Measurements from ENCODE around the gene SPDYE17. TPM values are rescaled to one million over a fixed set of nuclear protein-coding genes. Genes with fewer than 3 reads are reported as not detected.
A peak's percentile ranks its signal among the peaks of the same experiment; 100 is the strongest.
"Not testable (repeated sequence)": the region's sequence is repeated elsewhere in the genome, so short reads cannot be mapped to it uniquely, and the experiment has no call there.

The SPDYE17 gene
- total and polyA plus RNA-seq, 7 experiments from 2014 or later, result not detected

DNA sequence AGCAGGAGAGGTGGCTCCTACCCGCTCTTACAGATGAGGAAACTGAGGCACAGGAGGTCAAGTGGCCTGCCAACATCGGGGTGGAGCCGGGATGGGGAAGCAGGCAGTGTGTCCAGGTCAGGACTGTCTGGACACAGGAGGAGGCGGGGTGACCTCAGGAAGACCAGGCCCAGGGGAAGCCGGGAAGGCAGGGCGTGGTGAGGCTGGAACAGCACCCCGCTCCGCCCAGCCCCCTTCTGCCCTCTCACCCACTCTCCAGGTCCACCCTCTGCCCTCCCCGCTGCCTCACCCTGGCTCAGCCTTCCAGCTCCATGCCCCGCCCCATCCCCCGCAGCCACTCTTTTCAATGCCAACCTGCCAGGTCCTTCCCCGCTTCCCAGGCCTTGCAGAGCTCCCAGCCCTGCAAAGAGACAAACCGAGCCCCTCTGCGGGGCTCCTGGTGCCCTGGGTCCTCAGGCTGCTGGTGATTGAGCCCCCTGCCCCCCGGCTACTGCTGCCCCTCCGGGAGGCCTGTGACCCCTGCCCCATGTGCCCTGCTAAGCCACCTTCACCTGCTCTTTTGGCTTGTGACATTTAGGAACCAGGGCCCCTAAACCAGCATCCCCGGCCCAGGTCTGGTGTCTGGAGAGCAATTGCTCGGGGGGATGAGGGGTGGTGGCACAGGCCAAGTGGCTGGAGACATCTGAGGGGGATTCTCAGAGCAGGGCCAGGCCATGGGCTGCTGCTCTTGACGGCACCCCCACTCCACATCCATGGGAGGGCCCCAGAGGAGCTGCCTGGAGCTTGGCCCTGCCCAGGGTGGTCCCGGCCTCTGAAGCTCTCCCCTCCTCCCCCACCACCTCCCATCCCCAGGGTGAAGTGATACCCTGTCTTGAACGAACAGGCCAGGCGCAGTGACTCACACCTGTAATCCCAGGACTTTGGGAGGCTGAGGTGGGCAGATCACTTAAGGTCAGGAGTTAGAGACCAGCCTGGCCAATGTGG lies 25.7 kb downstream of the SPDYE17 start:
- POLR2A ChIA-PET; H3K36me3 Mint-ChIP-seq; H3K9me3 Mint-ChIP-seq; H3K27me3 Mint-ChIP-seq; H3K27me3 ChIP-seq (ENCODE audit: control insufficient read depth in 2 of 2, insufficient read depth in 2 of 2, low read length in 2 of 2); H3K4me1 Mint-ChIP-seq; DNase-seq; H3K4me3 ChIP-seq (ENCODE audit: low read length); H3K27ac ChIP-seq (ENCODE audit: low read depth, low read length); H3K9me3 ChIP-seq (ENCODE audit: control insufficient read depth in 2 of 3, low read length in 3 of 3); H3K27ac Mint-ChIP-seq; H3K4me1 ChIP-seq (ENCODE audit: control insufficient read depth in 2 of 2, insufficient read depth in 2 of 2, low read length in 2 of 2); CTCF ChIA-PET; intact Hi-C loops (cut with micrococcal nuclease); H3K36me3 ChIP-seq (ENCODE audit: control insufficient read depth in 2 of 3, insufficient read depth in 3 of 3, low read length in 3 of 3); H3K4me3 Mint-ChIP-seq: not testable (repeated sequence)
- peak; percentile 24 for ATAC-seq

DNA sequence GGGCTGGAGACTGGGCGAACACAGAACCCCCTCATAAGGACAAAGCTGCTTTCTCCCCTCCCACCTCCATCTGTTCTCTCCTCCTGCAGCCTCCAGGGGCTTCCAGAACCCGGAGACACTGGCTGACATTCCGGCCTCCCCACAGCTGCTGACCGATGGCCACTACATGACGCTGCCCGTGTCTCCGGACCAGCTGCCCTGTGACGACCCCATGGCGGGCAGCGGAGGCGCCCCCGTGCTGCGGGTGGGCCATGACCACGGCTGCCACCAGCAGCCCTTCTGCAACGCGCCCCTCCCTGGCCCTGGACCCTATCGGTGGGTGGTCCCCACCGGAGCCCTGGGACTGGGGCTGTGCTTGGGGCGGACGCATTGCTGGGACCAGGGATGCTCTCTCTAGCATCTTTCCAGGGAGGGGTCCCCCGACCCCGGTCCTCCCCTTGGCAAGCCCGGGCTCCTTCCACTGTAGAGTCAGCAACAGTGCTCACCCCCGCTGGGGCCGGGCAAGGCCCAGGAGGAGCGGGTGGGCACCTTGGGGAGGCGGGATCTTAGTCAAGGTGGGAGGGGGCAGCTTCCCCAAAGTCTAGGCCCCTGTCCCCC lies 26.6 kb downstream of the SPDYE17 start:
- POLR2A ChIA-PET; H3K4me3 ChIP-seq (ENCODE audit: low read length); H3K9me3 Mint-ChIP-seq; DNase-seq; CTCF ChIA-PET; H3K4me1 Mint-ChIP-seq; H3K4me3 Mint-ChIP-seq; H3K27me3 ChIP-seq (ENCODE audit: control insufficient read depth in 2 of 2, insufficient read depth in 2 of 2, low read length in 2 of 2); H3K9me3 ChIP-seq (ENCODE audit: control insufficient read depth in 2 of 3, low read length in 3 of 3); H3K27me3 Mint-ChIP-seq; H3K36me3 Mint-ChIP-seq; H3K27ac Mint-ChIP-seq; H3K4me1 ChIP-seq (ENCODE audit: control insufficient read depth in 2 of 2, insufficient read depth in 2 of 2, low read length in 2 of 2); intact Hi-C loops (cut with micrococcal nuclease); H3K36me3 ChIP-seq (ENCODE audit: control insufficient read depth in 2 of 3, insufficient read depth in 3 of 3, low read length in 3 of 3); H3K27ac ChIP-seq (ENCODE audit: low read depth, low read length): not testable (repeated sequence)
- ATAC-seq, result peak; percentile 2

DNA sequence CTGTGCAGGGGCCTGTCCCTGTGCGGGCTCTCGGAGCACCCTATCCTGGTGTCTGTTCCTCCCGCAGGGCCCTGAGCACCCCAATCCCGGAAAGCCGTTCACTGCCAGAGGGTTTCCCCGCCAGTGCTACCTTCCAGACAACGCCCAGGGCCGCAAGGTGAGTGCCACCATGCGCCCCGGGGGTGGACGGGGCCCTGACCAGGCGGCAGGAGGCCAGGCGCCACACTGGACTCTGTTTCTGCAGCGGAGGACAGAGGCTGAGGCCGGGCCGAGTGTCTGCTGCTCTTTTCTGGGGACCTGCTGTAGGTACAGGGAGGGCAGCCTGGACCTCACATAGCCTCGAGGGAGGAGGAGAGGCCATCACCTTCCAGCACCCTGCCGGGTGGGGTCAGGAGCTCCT lies 28.0 kb downstream of the SPDYE17 start:
- ATAC-seq; H3K27ac ChIP-seq (ENCODE audit: low read depth, low read length); H3K9me3 ChIP-seq (ENCODE audit: control insufficient read depth in 2 of 3, low read length in 3 of 3); DNase-seq; H3K27me3 ChIP-seq (ENCODE audit: control insufficient read depth in 2 of 2, insufficient read depth in 2 of 2, low read length in 2 of 2); H3K27ac Mint-ChIP-seq; H3K27me3 Mint-ChIP-seq; H3K4me1 ChIP-seq (ENCODE audit: control insufficient read depth in 2 of 2, insufficient read depth in 2 of 2, low read length in 2 of 2); H3K4me3 ChIP-seq (ENCODE audit: low read length); CTCF ChIA-PET; H3K4me1 Mint-ChIP-seq; H3K36me3 Mint-ChIP-seq; H3K36me3 ChIP-seq (ENCODE audit: control insufficient read depth in 2 of 3, insufficient read depth in 3 of 3, low read length in 3 of 3); intact Hi-C loops (cut with micrococcal nuclease); H3K9me3 Mint-ChIP-seq; H3K4me3 Mint-ChIP-seq; POLR2A ChIA-PET: not testable (repeated sequence)

DNA sequence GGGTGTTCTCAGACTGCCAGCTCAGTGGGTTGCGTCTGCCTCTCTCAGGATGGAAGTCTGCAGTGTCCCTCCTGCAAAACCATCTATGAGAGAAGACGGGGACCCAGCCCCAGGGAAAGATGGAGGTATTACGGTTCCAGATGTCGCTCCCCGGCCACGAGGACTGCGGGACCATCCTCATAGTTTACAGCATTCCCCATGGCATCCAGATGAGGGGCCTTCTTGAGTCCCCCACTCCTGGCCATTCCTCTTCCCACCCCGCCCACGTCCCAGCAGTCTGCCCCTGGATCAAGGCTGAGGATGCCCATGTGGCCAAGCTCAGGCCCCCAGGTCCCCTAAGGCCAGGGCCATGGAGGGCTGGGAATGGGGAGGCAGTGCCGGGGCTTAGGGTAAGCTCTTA lies 28.9 kb downstream of the SPDYE17 start:
- POLR2A ChIA-PET, result not testable (repeated sequence)

DNA sequence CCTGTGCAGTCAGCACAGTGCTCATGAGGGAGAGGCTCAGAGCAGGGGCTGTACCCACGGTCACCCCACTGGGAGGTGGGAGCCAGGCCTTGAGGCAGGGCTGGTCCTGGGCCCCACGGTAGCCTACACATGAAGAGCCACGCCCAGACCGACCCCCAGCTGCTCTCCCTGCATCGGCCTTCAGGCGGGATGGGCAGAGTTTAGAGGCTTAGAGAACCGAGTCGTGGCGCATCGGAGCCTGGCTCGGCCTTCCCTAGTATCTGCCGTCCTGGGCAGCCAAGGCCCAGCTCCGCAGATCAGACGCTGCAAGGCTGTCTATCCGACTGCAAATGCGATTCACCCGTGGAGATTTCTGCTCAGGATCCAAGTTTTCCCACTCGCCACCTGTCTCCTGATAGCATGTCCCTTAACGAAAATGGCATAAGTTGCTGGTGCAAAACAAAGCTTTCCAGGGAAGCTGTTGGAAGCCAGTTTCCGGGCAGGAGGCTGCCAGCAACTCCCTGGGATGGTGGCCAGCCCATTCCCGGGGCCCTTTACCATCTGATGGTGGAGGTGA lies 29.4 kb downstream of the SPDYE17 start:
- H3K27me3 Mint-ChIP-seq; DNase-seq; POLR2A ChIA-PET; H3K9me3 ChIP-seq (ENCODE audit: control insufficient read depth in 2 of 3, low read length in 3 of 3); H3K36me3 ChIP-seq (ENCODE audit: control insufficient read depth in 2 of 3, insufficient read depth in 3 of 3, low read length in 3 of 3); ATAC-seq; CTCF ChIA-PET; H3K36me3 Mint-ChIP-seq; intact Hi-C loops (cut with micrococcal nuclease); H3K27ac ChIP-seq (ENCODE audit: low read depth, low read length); H3K4me1 Mint-ChIP-seq; H3K4me3 Mint-ChIP-seq; H3K9me3 Mint-ChIP-seq; H3K4me3 ChIP-seq (ENCODE audit: low read length); H3K27me3 ChIP-seq (ENCODE audit: control insufficient read depth in 2 of 2, insufficient read depth in 2 of 2, low read length in 2 of 2): not testable (repeated sequence)
- H3K4me1 ChIP-seq (ENCODE audit: control insufficient read depth in 2 of 2, insufficient read depth in 2 of 2, low read length in 2 of 2), result peaks cover 6 to 12% of the 10 kb centered on the region in 2 donors
- peak overlapping the region in 1 of 9 donors; percentile 33 for H3K27ac Mint-ChIP-seq

More for the DNA sequence above, 28.9 kb downstream of the SPDYE17 start:
- ATAC-seq; H3K4me1 Mint-ChIP-seq; H3K4me1 ChIP-seq (ENCODE audit: control insufficient read depth in 2 of 2, insufficient read depth in 2 of 2, low read length in 2 of 2); CTCF ChIA-PET; H3K4me3 Mint-ChIP-seq; DNase-seq; H3K9me3 Mint-ChIP-seq; H3K4me3 ChIP-seq (ENCODE audit: low read length); H3K27ac Mint-ChIP-seq; H3K9me3 ChIP-seq (ENCODE audit: control insufficient read depth in 2 of 3, low read length in 3 of 3); H3K27ac ChIP-seq (ENCODE audit: low read depth, low read length); H3K27me3 Mint-ChIP-seq; H3K27me3 ChIP-seq (ENCODE audit: control insufficient read depth in 2 of 2, insufficient read depth in 2 of 2, low read length in 2 of 2); H3K36me3 ChIP-seq (ENCODE audit: control insufficient read depth in 2 of 3, insufficient read depth in 3 of 3, low read length in 3 of 3); intact Hi-C loops (cut with micrococcal nuclease); H3K36me3 Mint-ChIP-seq: not testable (repeated sequence)

DNA sequence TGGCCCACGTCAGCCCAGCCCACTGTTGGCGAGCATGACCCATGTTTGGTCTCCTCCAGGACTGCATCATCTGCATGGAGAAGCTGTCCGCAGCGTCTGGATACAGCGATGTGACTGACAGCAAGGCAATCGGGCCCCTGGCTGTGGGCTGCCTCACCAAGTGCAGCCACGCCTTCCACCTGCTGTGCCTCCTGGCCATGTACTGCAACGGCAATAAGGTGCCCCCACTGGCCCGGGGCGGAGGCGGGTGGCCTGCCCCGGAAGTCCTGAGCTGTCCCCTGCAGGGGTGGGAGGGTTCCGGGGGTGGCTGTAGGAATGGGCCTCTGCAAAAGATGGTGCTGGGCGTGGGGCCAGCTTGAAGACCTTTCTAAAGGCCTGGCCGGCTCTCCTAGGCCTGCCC lies 30.1 kb downstream of the SPDYE17 start:
- peaks cover 6 to 18% of the 10 kb centered on the region in 2 donors for H3K4me1 ChIP-seq (ENCODE audit: control insufficient read depth in 2 of 2, insufficient read depth in 2 of 2, low read length in 2 of 2)
- H3K36me3 Mint-ChIP-seq; H3K27ac ChIP-seq (ENCODE audit: low read depth, low read length); H3K9me3 ChIP-seq (ENCODE audit: control insufficient read depth in 2 of 3, low read length in 3 of 3); H3K9me3 Mint-ChIP-seq; DNase-seq; H3K36me3 ChIP-seq (ENCODE audit: control insufficient read depth in 2 of 3, insufficient read depth in 3 of 3, low read length in 3 of 3); ATAC-seq; H3K27me3 ChIP-seq (ENCODE audit: control insufficient read depth in 2 of 2, insufficient read depth in 2 of 2, low read length in 2 of 2); H3K4me1 Mint-ChIP-seq; intact Hi-C loops (cut with micrococcal nuclease); H3K4me3 ChIP-seq (ENCODE audit: low read length); CTCF ChIA-PET; H3K27me3 Mint-ChIP-seq; POLR2A ChIA-PET; H3K27ac Mint-ChIP-seq; H3K4me3 Mint-ChIP-seq: not testable (repeated sequence)

Data from naive thymus-derived CD4-positive, alpha-beta T cell (primary cell).